GM12874 (cell line): ENCODE measurements around the gene NAA38.

Experiments used
- CTCF ChIP-seq: IDR thresholded peaks from 2 replicates; pipeline ENCODE4 v1.5.1; 2011; ENCODE audit warnings: low read depth, mild to moderate bottlenecking, control low read depth, low read length, moderate library complexity; ENCODE audit not compliant: insufficient read depth

Gene NAA38

GRCh38 chr17:7859028-7859427 lies 1.7 kb upstream of the NAA38 start:
- no peak for TF ChIP-seq CTCF

- no peak for TF ChIP-seq CTCF
These were observed 1.1 kb upstream of the NAA38 start for GRCh38 chr17:7858522-7858810.

- no peak for TF ChIP-seq CTCF
These were observed 558 bp upstream of the NAA38 start, which contains the start of gene CYB5D1 for GRCh38 chr17:7857713-7858521. TSS of gene CYB5D1 (plus strand) at chr17:7858003. CDS start at chr17:7858135, 132 bp downstream.

- TF ChIP-seq CTCF, result no peak
These were observed 1.1 kb downstream of the NAA38 start for GRCh38 chr17:7856011-7856810.

GRCh38 chr17:7855660-7856010 lies 1.7 kb downstream of the NAA38 start:
- no peak for TF ChIP-seq CTCF

- no peak for TF ChIP-seq CTCF
These were observed 2.3 kb downstream of the NAA38 start, which contains the start of gene TMEM88 for GRCh38 chr17:7854851-7855659. TSS of gene TMEM88 (plus strand) at chr17:7855066. CDS start at chr17:7855075, 9 bp downstream.
